Right forelimb (tissue), 1 donor: Measurements from ENCODE around the gene MTG1.
"Not testable (repeated sequence)": the region's sequence is repeated elsewhere in the genome, so short reads cannot be mapped to it uniquely, and the experiment has no call there.

ENCODE experiments used
- DNase-seq: peaks from one replicate; pipeline ENCODE4 v3.0.0-alpha.2; 2018

MTG1 gene

GRCh38 chr10:133431888-133432613 lies 38.1 kb downstream of the MTG1 start:
- not testable (repeated sequence) for DNase-seq

DNA sequence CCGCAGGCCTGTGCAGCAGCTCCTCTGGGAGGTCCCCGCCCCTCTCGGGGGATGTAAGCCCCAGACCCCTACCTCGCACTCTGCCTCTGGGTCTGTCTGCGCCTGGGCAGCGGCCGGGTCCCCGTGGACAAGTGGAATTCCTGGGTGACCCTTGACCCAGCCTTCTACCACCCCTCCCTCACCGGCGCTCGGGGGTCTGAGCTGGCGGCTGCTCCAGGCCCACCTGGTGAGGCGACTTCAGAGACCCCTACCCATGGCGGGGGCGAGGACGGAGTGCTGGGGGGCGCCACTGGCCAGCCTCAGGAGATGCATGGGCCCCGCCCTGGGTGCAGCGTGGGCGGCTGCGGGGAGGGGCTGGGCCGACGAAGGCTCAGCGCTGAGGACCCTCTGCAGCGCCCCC lies 38.8 kb downstream of the MTG1 start:
- not testable (repeated sequence) for DNase-seq

- no peak for DNase-seq
Observed at GRCh38 chr10:133438711-133439273, 44.8 kb downstream of the MTG1 start.

DNA sequence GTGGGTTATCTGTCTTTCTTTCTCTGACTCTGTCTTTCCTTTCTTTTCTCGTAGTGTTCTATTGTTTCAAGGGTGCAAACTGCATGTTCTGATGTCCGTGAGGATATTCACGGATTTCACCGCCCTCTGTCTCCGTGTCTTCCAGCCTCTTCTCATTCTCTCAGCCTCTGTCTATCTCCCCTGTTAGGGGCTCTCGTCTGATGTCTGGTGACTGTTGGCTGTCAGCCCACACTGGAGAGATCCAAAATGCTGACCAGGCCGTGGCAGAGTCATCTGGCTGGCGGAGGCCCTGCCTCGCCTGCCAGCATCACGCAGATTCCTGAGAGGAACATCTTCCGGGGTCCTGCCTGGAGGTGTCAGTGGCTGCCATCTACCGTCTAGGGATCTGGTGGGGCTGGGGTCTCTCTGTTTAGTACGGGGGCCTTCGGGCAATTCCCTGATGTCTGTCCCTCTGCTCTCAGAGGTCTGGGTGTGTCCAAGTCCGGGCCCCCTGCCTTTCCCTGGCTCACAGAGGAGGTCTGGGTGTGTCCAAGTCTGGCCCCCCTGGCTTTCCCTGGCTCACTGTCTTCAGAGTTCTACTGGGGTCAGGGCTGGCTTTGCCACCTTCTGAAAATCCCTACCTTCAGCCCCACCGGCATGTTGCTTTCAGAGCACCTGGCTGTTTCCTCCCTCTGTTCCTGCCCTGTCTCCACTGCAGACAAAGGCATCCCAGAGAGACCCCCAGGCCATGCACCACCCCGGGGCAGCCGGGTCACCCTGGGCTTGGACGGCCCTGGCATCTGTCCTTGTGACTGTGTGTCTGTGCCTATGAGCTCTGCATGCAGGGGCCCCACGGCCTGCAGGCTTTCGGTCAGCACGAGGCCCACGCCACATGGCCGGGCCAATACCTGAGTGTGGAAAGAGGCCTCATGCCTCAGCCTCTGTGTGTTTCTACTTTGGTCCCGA lies 45.8 kb downstream of the MTG1 start:
- no peak for DNase-seq

DNA sequence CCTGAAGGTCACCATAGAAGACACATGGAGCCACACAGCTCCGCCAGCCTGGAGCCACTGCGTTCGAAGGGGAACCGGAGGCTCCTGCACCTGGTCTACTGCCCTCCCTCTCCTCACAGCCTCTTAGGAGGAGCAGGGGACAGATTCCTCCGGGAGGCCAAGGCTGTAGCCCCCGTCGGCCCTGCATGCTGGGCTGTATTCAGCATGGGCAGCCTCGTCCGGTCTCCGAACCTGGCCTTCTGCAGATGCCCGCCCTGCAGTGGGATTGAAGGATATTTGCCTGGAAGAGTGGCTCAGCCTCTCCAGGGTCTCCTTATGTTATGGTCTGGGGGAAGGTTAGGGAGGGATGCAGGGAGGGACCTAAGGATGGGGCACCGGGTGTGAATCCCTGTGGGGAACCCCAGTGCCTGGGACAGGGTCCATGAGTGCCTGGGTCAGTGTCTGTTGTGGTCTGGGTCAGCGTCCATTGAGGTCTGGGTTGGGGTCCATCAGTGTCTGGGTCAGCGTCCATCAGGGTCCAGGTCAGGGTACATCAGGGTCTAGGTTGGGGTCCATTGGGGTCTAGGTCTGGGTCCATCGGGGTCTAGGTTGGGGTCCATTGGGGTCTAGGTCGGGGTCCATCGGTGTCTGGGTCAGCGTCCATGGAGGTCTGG lies 46.8 kb downstream of the MTG1 start:
- DNase-seq, result no peak

- not testable (repeated sequence) for DNase-seq
Observed at GRCh38 chr10:133441356-133441755, 47.4 kb downstream of the MTG1 start.

- no peak for DNase-seq
Observed at GRCh38 chr10:133441780-133442179, 47.8 kb downstream of the MTG1 start.

DNA sequence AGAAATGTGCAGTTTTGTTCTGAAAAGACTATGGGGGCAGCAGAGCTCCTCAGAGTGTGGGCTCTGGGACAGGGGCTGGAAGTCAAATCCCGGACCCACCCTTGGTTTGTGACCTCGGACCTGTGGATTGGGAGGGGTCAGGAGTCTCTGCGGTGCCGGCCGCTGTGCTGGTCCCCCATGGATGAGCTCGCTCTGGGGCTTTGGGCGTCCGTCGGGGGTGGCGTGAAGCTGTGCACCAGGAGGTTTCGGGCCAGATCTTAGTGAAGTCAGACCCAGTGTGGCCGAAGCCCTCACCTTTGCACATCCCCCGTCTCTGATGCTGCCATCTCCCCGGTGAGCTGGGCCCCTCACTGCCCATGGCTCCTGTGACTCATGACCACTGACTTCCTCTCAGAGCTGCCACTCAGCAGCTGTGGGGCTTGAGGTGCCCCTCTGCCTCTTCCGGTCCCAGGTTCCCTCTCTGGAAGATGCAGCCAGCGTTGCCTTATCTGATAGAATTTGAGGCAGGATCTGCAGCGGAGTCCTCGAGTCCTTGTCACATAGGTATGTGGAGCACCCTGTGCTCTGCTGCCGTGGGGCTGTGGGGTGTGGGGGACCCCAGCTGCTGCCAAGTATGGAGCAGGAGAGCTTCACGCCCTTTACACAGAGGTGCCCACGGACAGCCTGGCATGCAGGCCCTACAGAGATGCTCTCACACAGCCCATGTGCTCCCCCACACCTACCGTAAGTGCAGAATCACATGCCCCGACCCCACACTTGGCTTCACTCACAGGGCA lies 48.4 kb downstream of the MTG1 start:
- DNase-seq, result no peak

DNA sequence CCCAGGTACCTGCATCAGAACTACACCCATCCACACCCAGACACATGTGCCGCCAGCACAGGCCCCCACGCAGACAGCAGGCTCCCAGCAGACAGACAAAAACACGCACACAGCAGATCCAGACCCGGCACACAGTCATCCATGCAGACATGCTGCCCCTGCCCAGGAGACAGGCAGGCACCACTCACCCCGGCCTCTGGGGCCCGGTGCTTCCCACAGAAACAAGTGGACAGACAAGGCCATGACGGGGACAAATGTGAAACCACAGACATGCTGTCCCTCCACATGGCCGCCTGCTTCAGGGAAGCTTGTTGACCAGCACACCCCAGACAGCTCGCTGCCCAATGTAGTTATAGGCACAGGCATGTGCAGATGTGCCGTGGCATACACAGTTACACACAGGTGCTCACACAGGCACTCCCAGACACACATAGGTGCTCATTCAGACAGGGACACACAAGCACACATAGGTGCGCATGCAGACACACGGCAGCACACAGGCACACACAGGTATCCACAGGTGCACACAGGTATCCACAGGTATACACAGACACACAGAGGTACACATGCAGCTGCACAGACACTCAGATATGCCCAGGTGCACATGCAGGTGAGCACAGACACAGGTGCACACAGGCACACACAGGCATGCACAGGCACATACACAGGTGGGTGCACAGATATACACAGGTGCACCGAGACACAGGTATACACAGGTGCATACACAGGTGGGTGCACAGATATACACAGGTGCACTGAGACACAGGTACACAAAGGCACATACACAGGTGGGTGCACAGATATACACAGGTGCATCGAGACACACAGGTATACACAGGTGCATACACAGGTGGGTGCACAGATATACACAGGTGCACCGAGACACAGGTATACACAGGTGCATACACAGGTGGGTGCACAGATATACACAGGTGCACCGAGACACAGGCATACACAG lies 49.3 kb downstream of the MTG1 start:
- DNase-seq, result no peak

GRCh38 chr10:133444342-133445267 lies 50.6 kb downstream of the MTG1 start:
- DNase-seq, result no peak

DNA sequence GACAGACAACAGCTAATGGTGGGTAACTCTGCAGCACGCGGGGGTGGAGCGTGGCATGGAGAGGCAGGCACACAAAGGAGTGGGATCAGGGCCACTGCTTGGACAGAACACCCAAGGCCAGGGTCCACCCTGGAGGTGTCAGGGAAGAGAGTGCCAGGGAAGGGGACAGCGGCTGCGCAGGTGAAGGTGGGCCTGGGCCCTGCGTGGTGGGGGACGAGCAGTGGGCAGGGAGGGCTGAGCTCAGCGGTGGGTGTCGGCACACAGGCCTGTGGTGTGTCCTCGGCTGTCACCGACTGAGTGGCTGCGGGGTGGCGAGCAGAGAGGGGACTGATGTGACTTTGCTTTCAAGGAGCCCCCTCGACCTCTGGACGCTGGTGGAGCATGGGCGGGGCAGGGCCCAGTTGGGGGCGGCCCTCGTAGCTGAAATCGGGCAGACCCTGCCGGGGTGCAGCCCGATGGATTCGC lies 51.3 kb downstream of the MTG1 start:
- no peak for DNase-seq

GRCh38 chr10:133445751-133446708 lies 52.1 kb downstream of the MTG1 start:
- DNase-seq, result no peak

DNA sequence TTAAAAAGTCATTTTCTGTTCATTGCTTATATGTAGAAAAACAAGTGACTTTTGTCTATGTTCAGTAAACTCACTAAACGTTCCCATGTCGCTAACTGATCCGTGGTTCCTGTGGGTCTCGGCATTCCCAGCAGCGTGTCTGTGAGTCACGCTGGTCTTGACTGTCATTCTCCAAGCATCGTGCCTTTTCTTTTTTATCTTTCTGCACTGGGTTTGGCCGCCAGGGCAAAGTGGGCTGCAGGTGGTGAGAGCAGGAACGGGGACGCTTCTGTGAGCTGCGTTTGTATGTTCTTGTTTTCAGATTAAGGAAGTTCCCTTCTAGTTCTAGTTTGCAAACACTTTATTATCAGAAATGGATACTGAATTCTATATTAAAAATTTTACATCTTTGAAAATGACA lies 53.0 kb downstream of the MTG1 start:
- no peak for DNase-seq

- no peak for DNase-seq
Observed at GRCh38 chr10:133448120-133448519, 54.2 kb downstream of the MTG1 start.

GRCh38 chr10:133451346-133451745 lies 57.4 kb downstream of the MTG1 start:
- no peak for DNase-seq

DNA sequence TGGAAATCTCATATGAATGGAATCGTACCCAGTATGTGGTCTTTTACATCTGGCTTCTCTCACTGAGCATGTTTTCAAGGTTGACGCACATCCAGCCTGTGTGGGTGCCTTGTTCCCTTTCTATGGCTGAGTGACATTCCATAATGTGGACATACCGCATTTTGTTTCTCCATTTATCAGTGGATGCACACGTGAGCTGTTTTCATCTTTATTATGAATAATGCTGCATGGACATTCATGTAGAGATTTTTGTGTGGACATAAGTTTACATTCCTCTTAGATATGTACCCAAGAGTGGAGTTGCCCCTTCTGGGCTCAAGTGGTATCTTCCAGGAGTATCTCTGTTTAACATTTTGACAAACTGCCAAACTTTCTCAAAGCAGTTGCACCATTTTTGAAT lies 58.5 kb downstream of the MTG1 start:
- no peak for DNase-seq

DNA sequence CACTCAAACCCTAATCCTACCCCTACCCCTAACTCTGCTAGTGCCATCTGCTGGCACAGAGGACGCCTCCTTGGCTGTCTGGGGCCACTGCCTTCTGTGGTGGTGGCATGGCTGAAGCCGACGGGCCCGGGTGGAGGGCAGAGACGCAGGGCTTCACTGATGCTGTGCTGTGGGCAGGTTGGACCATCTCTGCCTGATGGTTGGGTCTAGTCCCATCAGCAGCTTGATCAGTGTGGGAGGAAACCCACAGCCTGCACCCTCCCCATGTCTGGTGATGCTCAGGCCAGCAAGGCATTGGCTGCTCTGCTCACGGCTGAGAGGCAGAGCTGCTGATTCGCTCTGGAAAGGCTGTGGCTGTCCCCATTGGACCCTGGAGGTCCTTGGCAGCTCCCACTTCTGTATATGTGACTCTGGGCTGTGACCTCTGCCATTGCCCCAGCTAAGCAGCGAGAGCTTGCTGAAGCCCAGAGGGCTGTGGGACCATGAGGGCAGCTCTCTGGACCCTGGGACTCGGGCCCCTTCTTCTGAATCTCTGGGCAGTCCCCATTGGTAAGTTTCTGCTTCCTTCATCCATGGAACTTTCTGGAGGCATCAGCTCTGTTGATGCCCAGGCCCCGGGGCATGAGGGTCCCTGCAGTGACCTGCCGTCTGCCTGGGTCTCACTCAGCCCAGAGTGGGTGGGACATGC lies 59.7 kb downstream of the MTG1 start, which contains the start of gene SCART1:
TSS of gene SCART1 (plus strand) at position 430 of the 688 bp plus-strand sequence. CDS start at position 483, 53 bp downstream.
- DNase-seq, result no peak
